ENCODE data around the gene ASTL.

DNA sequence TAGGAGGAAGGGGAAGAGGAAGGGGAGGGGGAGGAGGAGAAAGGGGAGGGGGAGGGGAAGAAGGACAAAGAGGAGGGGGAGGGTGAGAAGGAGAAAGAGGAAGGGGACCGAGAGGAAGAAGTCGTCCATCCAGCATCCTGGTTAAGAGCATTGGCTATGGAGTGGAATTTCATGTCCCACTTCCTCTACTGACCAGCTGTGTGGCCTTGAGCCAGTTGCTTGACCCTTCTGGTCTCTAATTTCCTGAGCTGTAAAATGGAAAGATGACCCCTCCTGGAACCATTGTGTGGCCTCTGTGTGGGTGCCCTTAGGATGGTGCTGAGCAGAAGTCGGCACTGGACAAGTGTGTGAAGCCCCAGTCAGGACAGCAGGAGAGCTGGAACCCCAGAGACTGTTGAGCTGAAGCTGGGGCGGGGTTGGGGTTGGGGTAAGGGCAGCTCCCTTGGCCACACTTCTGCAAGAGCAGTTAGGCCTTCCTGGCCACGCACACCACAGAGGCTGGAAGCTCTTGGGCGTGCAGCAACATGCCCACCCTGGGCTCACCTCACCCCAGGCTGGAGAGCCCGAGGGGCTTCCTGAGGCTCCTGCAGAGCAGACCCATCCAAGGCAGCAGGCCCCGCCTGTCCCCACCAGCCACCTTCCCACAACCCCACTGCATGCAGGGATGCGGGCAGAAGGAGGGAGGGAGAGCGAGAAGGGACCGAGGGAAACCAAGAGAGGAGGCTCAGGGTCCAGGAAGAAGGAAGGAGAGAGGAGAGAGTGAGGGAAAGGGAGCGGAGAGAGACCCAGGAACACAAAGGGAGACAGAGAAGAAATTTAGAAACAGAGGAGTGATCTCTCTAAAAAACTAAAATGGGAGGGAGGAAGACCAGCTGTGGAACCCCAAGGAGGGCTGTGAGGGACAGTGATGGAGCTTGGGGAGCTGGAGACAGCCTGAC is 38.2 kb downstream of the ASTL start:
- TF ChIP-seq, protein P1, sequence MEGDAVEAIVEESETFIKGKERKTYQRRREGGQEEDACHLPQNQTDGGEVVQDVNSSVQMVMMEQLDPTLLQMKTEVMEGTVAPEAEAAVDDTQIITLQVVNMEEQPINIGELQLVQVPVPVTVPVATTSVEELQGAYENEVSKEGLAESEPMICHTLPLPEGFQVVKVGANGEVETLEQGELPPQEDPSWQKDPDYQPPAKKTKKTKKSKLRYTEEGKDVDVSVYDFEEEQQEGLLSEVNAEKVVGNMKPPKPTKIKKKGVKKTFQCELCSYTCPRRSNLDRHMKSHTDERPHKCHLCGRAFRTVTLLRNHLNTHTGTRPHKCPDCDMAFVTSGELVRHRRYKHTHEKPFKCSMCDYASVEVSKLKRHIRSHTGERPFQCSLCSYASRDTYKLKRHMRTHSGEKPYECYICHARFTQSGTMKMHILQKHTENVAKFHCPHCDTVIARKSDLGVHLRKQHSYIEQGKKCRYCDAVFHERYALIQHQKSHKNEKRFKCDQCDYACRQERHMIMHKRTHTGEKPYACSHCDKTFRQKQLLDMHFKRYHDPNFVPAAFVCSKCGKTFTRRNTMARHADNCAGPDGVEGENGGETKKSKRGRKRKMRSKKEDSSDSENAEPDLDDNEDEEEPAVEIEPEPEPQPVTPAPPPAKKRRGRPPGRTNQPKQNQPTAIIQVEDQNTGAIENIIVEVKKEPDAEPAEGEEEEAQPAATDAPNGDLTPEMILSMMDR (IDR thresholded peaks at IDR 0.05): no peak
- no peak for TF ChIP-seq POLR2A (IDR thresholded peaks at IDR 0.05)
- no peak for TF ChIP-seq POLR2AphosphoS5 (IDR thresholded peaks at IDR 0.05)
